ENCODE results near the gene LRRC25.

Gene LRRC25

GRCh38 chr19:18423258-18424020 is 26.0 kb upstream of the LRRC25 start:
- peaks cover 30% of the 10 kb centered on the region for H3K4me1 ChIP-seq (ENCODE audit: control insufficient read depth, insufficient read depth, low read length)
- H3K9me3 ChIP-seq (ENCODE audit: control insufficient read depth, low read length), result no peaks in the 10 kb centered on the region
- H3K4me3 ChIP-seq (ENCODE audit: insufficient read depth, low read depth, low read length), result no peak overlapping the region
- WGBS, 2 experiments, result 91 to 92% methylated on average over 21 of the region's 21 CpGs
- no peak overlapping the region for H3K27ac ChIP-seq (ENCODE audit: insufficient read depth, low read depth, low read length, poor library complexity, severe bottlenecking)
- H3K27me3 ChIP-seq (ENCODE audit: control insufficient read depth, insufficient read depth, low read length, poor library complexity, severe bottlenecking), result peaks cover 15% of the 10 kb centered on the region
- no peaks in the 10 kb centered on the region for H3K36me3 ChIP-seq (ENCODE audit: control insufficient read depth, insufficient read depth, low read length)

GRCh38 chr19:18422530-18423191 is 25.2 kb upstream of the LRRC25 start:
- H3K4me3 ChIP-seq (ENCODE audit: insufficient read depth, low read depth, low read length), result no peak overlapping the region
- 92 to 95% methylated on average over 14 of the region's 14 CpGs for WGBS, 2 experiments
- no peaks in the 10 kb centered on the region for H3K9me3 ChIP-seq (ENCODE audit: control insufficient read depth, low read length)
- H3K4me1 ChIP-seq (ENCODE audit: control insufficient read depth, insufficient read depth, low read length), result peaks cover 31% of the 10 kb centered on the region
- no peaks in the 10 kb centered on the region for H3K36me3 ChIP-seq (ENCODE audit: control insufficient read depth, insufficient read depth, low read length)
- H3K27me3 ChIP-seq (ENCODE audit: control insufficient read depth, insufficient read depth, low read length, poor library complexity, severe bottlenecking), result peaks cover 22% of the 10 kb centered on the region
- no peak overlapping the region for H3K27ac ChIP-seq (ENCODE audit: insufficient read depth, low read depth, low read length, poor library complexity, severe bottlenecking)

- Histone ChIP-seq H3K9me3 (ENCODE audit: control insufficient read depth, low read length) (no peaks in the 10 kb centered on the region), H3K36me3 (ENCODE audit: control insufficient read depth, insufficient read depth, low read length) (no peaks in the 10 kb centered on the region), H3K27ac (ENCODE audit: insufficient read depth, low read depth, low read length, poor library complexity, severe bottlenecking) (no peak overlapping the region), H3K4me1 (ENCODE audit: control insufficient read depth, insufficient read depth, low read length) (peaks cover 34% of the 10 kb centered on the region), H3K27me3 (ENCODE audit: control insufficient read depth, insufficient read depth, low read length, poor library complexity, severe bottlenecking) (peaks cover 26% of the 10 kb centered on the region), H3K4me3 (ENCODE audit: insufficient read depth, low read depth, low read length) (no peak overlapping the region)
- WGBS, 2 experiments, result 93 to 94% methylated on average over 12 of the region's 12 CpGs
Measured at GRCh38 chr19:18421371-18421959, 24.0 kb upstream of the LRRC25 start.

GRCh38 chr19:18420930-18421329 is 23.5 kb upstream of the LRRC25 start:
- H3K4me3 ChIP-seq (ENCODE audit: insufficient read depth, low read depth, low read length), result no peak overlapping the region
- 75 to 84% methylated on average over 2 of the region's 2 CpGs for WGBS, 2 experiments
- peaks cover 26% of the 10 kb centered on the region for H3K27me3 ChIP-seq (ENCODE audit: control insufficient read depth, insufficient read depth, low read length, poor library complexity, severe bottlenecking)
- H3K9me3 ChIP-seq (ENCODE audit: control insufficient read depth, low read length), result no peaks in the 10 kb centered on the region
- no peaks in the 10 kb centered on the region for H3K36me3 ChIP-seq (ENCODE audit: control insufficient read depth, insufficient read depth, low read length)
- peaks cover 38% of the 10 kb centered on the region for H3K4me1 ChIP-seq (ENCODE audit: control insufficient read depth, insufficient read depth, low read length)
- no peak overlapping the region for H3K27ac ChIP-seq (ENCODE audit: insufficient read depth, low read depth, low read length, poor library complexity, severe bottlenecking)

GRCh38 chr19:18419699-18420460 is 22.5 kb upstream of the LRRC25 start:
- Histone ChIP-seq H3K27me3 (ENCODE audit: control insufficient read depth, insufficient read depth, low read length, poor library complexity, severe bottlenecking) (peaks cover 26% of the 10 kb centered on the region), H3K4me3 (ENCODE audit: insufficient read depth, low read depth, low read length) (peak overlapping the region; percentile 60), H3K4me1 (ENCODE audit: control insufficient read depth, insufficient read depth, low read length) (peaks cover 37% of the 10 kb centered on the region), H3K9me3 (ENCODE audit: control insufficient read depth, low read length) (no peaks in the 10 kb centered on the region), H3K27ac (ENCODE audit: insufficient read depth, low read depth, low read length, poor library complexity, severe bottlenecking) (no peak overlapping the region), H3K36me3 (ENCODE audit: control insufficient read depth, insufficient read depth, low read length) (no peaks in the 10 kb centered on the region)
- WGBS, 2 experiments, result 3% methylated on average over 97 of the region's 97 CpGs

- peak within 1 kb of the TSS; percentile 60 for H3K4me3 ChIP-seq (ENCODE audit: insufficient read depth, low read depth, low read length)
- H3K27me3 ChIP-seq (ENCODE audit: control insufficient read depth, insufficient read depth, low read length, poor library complexity, severe bottlenecking), result peaks cover 26% of the 10 kb centered on the region
- 0 to 1% methylated on average over 80 of the region's 80 CpGs for WGBS, 2 experiments
- no peak within 1 kb of the TSS for H3K27ac ChIP-seq (ENCODE audit: insufficient read depth, low read depth, low read length, poor library complexity, severe bottlenecking)
- no peaks in the 10 kb centered on the region for H3K36me3 ChIP-seq (ENCODE audit: control insufficient read depth, insufficient read depth, low read length)
- H3K4me1 ChIP-seq (ENCODE audit: control insufficient read depth, insufficient read depth, low read length), result peaks cover 34% of the 10 kb centered on the region
- no peaks in the 10 kb centered on the region for H3K9me3 ChIP-seq (ENCODE audit: control insufficient read depth, low read length)
Measured at GRCh38 chr19:18419195-18419698, 21.8 kb upstream of the LRRC25 start, which contains the start of gene SSBP4. SSBP4 (plus strand) TSS chr19:18419398; CDS start chr19:18419649, 251 bp downstream.

GRCh38 chr19:18418483-18419194 is 21.2 kb upstream of the LRRC25 start:
- H3K36me3 ChIP-seq (ENCODE audit: control insufficient read depth, insufficient read depth, low read length), result no peaks in the 10 kb centered on the region
- 35 to 37% methylated on average over 39 of the region's 39 CpGs for WGBS, 2 experiments
- H3K9me3 ChIP-seq (ENCODE audit: control insufficient read depth, low read length), result no peaks in the 10 kb centered on the region
- peaks cover 26% of the 10 kb centered on the region for H3K27me3 ChIP-seq (ENCODE audit: control insufficient read depth, insufficient read depth, low read length, poor library complexity, severe bottlenecking)
- H3K27ac ChIP-seq (ENCODE audit: insufficient read depth, low read depth, low read length, poor library complexity, severe bottlenecking), result no peak overlapping the region
- H3K4me3 ChIP-seq (ENCODE audit: insufficient read depth, low read depth, low read length), result peak overlapping the region; percentile 60
- H3K4me1 ChIP-seq (ENCODE audit: control insufficient read depth, insufficient read depth, low read length), result peaks cover 28% of the 10 kb centered on the region

- WGBS, 2 experiments, result 19 to 23% methylated on average over 30 of the region's 30 CpGs
- H3K36me3 ChIP-seq (ENCODE audit: control insufficient read depth, insufficient read depth, low read length), result no peaks in the 10 kb centered on the region
- H3K4me3 ChIP-seq (ENCODE audit: insufficient read depth, low read depth, low read length), result peak overlapping the region; percentile 34
- H3K27me3 ChIP-seq (ENCODE audit: control insufficient read depth, insufficient read depth, low read length, poor library complexity, severe bottlenecking), result peaks cover 26% of the 10 kb centered on the region
- H3K4me1 ChIP-seq (ENCODE audit: control insufficient read depth, insufficient read depth, low read length), result peaks cover 26% of the 10 kb centered on the region
- no peaks in the 10 kb centered on the region for H3K9me3 ChIP-seq (ENCODE audit: control insufficient read depth, low read length)
- H3K27ac ChIP-seq (ENCODE audit: insufficient read depth, low read depth, low read length, poor library complexity, severe bottlenecking), result no peak overlapping the region
Measured at GRCh38 chr19:18418029-18418482, 20.6 kb upstream of the LRRC25 start.

GRCh38 chr19:18417250-18418028 is 20.0 kb upstream of the LRRC25 start:
- H3K27me3 ChIP-seq (ENCODE audit: control insufficient read depth, insufficient read depth, low read length, poor library complexity, severe bottlenecking), result peaks cover 26% of the 10 kb centered on the region
- peaks cover 26% of the 10 kb centered on the region for H3K4me1 ChIP-seq (ENCODE audit: control insufficient read depth, insufficient read depth, low read length)
- peak overlapping the region; percentile 87 for H3K27ac ChIP-seq (ENCODE audit: insufficient read depth, low read depth, low read length, poor library complexity, severe bottlenecking)
- H3K36me3 ChIP-seq (ENCODE audit: control insufficient read depth, insufficient read depth, low read length), result no peaks in the 10 kb centered on the region
- H3K9me3 ChIP-seq (ENCODE audit: control insufficient read depth, low read length), result no peaks in the 10 kb centered on the region
- WGBS, 2 experiments, result 1% methylated on average over 53 of the region's 53 CpGs
- H3K4me3 ChIP-seq (ENCODE audit: insufficient read depth, low read depth, low read length), result peak overlapping the region; percentile 34

All from ectodermal cell (in vitro differentiated cells).